ENCODE data around the gene ESRRA. TPM values are rescaled to one million over a fixed set of nuclear protein-coding genes. Genes with fewer than 3 reads are reported as not detected.

Gene ESRRA
- total and polyA plus RNA-seq, 2 of the 8 experiments (the other 6 are each of a cell fraction or from before 2014, with no cell fraction given): 18.2 to 37.0 TPM

GRCh38 chr11:64341851-64342791, 36.8 kb downstream of the ESRRA start (continued):
- no peak; a peak in 1 of 4 replicates for TF ChIP-seq SIN3A (conservative IDR thresholded peaks at IDR 0.05 in 1 of 2, IDR thresholded peaks at IDR 0.05 in 1 of 2; ENCODE audit: low read depth in 1 of 2, low read length in 2 of 2)
- no peak for TF ChIP-seq TAF1 (IDR thresholded peaks at IDR 0.05; ENCODE audit: low read depth, low read length)
- TF ChIP-seq SRF (IDR thresholded peaks at IDR 0.05; ENCODE audit: low read depth, low read length): no peak
- TF ChIP-seq SP2 (IDR thresholded peaks at IDR 0.05; ENCODE audit: low read length): no peak
- TF ChIP-seq SUZ12 (IDR thresholded peaks at IDR 0.05; ENCODE audit: low read length): no peak
- no peak for TF ChIP-seq GTF2F1 (IDR thresholded peaks at IDR 0.05; ENCODE audit: borderline replicate concordance, low read depth, low read length)
- TF ChIP-seq RNF2 (IDR thresholded peaks at IDR 0.05; ENCODE audit: borderline replicate concordance, low read depth, low read length, missing control alignments, poor library complexity, severe bottlenecking): no peak
- TF ChIP-seq MAFK (IDR thresholded peaks at IDR 0.05; ENCODE audit: low read depth, low read length): no peak
- peak; percentile 18 to 45; a peak in 3 of 4 replicates for TF ChIP-seq RAD21 (IDR thresholded peaks at IDR 0.05 in 1 of 2, conservative IDR thresholded peaks at IDR 0.05 in 1 of 2; ENCODE audit: low read depth in 2 of 2, low read length in 2 of 2)
- no peak for TF ChIP-seq BCL11A (IDR thresholded peaks at IDR 0.05; ENCODE audit: low read depth in 2 of 2, low read length in 2 of 2)
- TF ChIP-seq ZNF274 (IDR thresholded peaks at IDR 0.05; ENCODE audit: borderline replicate concordance, extremely low read depth, low read length): no peak
- no peak for TF ChIP-seq SP1 (IDR thresholded peaks at IDR 0.05; ENCODE audit: low read depth, low read length)
- no peak for TF ChIP-seq CHD2 (IDR thresholded peaks at IDR 0.05; ENCODE audit: low read length)
- TF ChIP-seq TAF7 (optimal IDR thresholded peaks at IDR 0.05; ENCODE audit: borderline replicate concordance, low read depth, low read length): peak; percentile 63
- peak; percentile 28; the same call in 1 of the 2 replicates for TF ChIP-seq BACH1 (IDR thresholded peaks at IDR 0.05; ENCODE audit: low read length)
- peak in 1 of 2 experiments; percentile 57; a peak in 2 of 3 replicates for TF ChIP-seq POLR2A (IDR thresholded peaks at IDR 0.05; ENCODE audit: control extremely low read depth in 1 of 2, low read depth in 2 of 2, low read length in 2 of 2)
- no peak for TF ChIP-seq JUN (IDR thresholded peaks at IDR 0.05; ENCODE audit: low read depth, low read length)
- no peak for TF ChIP-seq EZH2 (IDR thresholded peaks at IDR 0.05; ENCODE audit: low read depth, low read length, severe bottlenecking)
- no peak for TF ChIP-seq HDAC6 (IDR thresholded peaks at IDR 0.05; ENCODE audit: low read depth, low read length)
- TF ChIP-seq KDM4A (IDR thresholded peaks at IDR 0.05; ENCODE audit: low read depth, low read length, severe bottlenecking): peak; percentile 44
- TF ChIP-seq CTBP2 (IDR thresholded peaks at IDR 0.05; ENCODE audit: borderline replicate concordance, insufficient read depth, insufficient read length, low read length): no peak
- TF ChIP-seq GABPA (IDR thresholded peaks at IDR 0.05; ENCODE audit: borderline replicate concordance, insufficient read depth, low read length): no peak
- no peak for TF ChIP-seq POLR2AphosphoS5 (IDR thresholded peaks at IDR 0.05; ENCODE audit: low read depth, low read length)
